ENCODE data around the gene AKT1S1. TPM values are rescaled to one million over a fixed set of nuclear protein-coding genes. Genes with fewer than 3 reads are reported as not detected.

Gene AKT1S1
- total and polyA plus RNA-seq, 2 donors (not counting 1 experiment from before 2014, with no cell fraction given), result 16.6 to 23.0 TPM

- WGBS (ENCODE audit: insufficient coverage), result 80% methylated on average over 1 of the region's 3 CpGs
Observed at GRCh38 chr19:49848938-49849337, 28.2 kb downstream of the AKT1S1 start.

More at GRCh38 chr19:49848938-49849337, 28.2 kb downstream of the AKT1S1 start:
- CTCF ChIA-PET, result interaction anchor here (0.8 to 1.3 kb wide), 2 partner anchors 89 to 170 kb away, joined by 3 read pairs; no protein-coding TSS in a partner anchor
- DNase-seq (no peak), ATAC-seq (ENCODE audit: low read depth) (no peak)
- TF ChIP-seq EZH2 (IDR thresholded peaks at IDR 0.05; ENCODE audit: borderline replicate concordance, insufficient read depth, low read depth, low read length, poor library complexity, severe bottlenecking) (no peak), CTCF (IDR thresholded peaks at IDR 0.05) (no peak)
- peak overlapping the region; percentile 67 for H3K27ac Mint-ChIP-seq
- H3K27me3 ChIP-seq (replicated peaks in 1 of 4; ENCODE audit: control extremely low read depth in 1 of 4, control insufficient read depth in 3 of 4, insufficient read depth in 4 of 4, low read length in 3 of 4), result no peaks in the 10 kb centered on the region
- no peak overlapping the region for H3K9ac ChIP-seq (ENCODE audit: low read length)
- intact Hi-C loops (cut with micrococcal nuclease), result no loop called here
- no peak overlapping the region for H3K4me2 ChIP-seq (replicated peaks; ENCODE audit: low read depth, low read length, poor library complexity, severe bottlenecking)
- H3K4me3 Mint-ChIP-seq, result peak overlapping the region; percentile 79
- POLR2A ChIA-PET, result interaction anchor here (1.3 to 4.8 kb wide), 2 partner anchors 28 to 36 kb away, joined by 6 to 23 read pairs; partner anchors contain the start of genes AKT1S1, FUZ and TBC1D17
- peaks cover 0 to 6% (median 0%) of the 10 kb centered on the region in 3 donors for H3K9me3 ChIP-seq (ENCODE audit: control extremely low read depth in 1 of 3, control insufficient read depth in 2 of 3, insufficient read depth in 1 of 3, low read length in 2 of 3)
- no peaks in the 10 kb centered on the region for H3K9me3 Mint-ChIP-seq (ENCODE audit: insufficient read depth)
- H3K4me3 ChIP-seq (ENCODE audit: control extremely low read depth in 1 of 5, extremely low read depth in 1 of 5, insufficient read depth in 1 of 5, low read depth in 2 of 5, low read length in 4 of 5), result no peak overlapping the region
- peaks cover 33% of the 10 kb centered on the region for H3K79me2 ChIP-seq (ENCODE audit: control insufficient read depth, insufficient read depth, low read length)
- H3K27ac ChIP-seq (ENCODE audit: low read length in 2 of 2), result no peak overlapping the region
- no peaks in the 10 kb centered on the region for H3K36me3 ChIP-seq (replicated peaks in 1 of 2; ENCODE audit: control extremely low read depth in 1 of 2, control insufficient read depth in 1 of 2, extremely low read depth in 1 of 2, insufficient read depth in 2 of 2, low read length in 1 of 2)
- peaks cover 47 to 64% of the 10 kb centered on the region in 2 donors for H3K4me1 ChIP-seq (ENCODE audit: control insufficient read depth in 2 of 2, insufficient read depth in 2 of 2, low read length in 2 of 2)
- H3K4me1 Mint-ChIP-seq, result peaks cover 63% of the 10 kb centered on the region
- H4K20me1 ChIP-seq (ENCODE audit: control insufficient read depth, insufficient read depth, low read length, poor library complexity, severe bottlenecking), result peaks cover 23% of the 10 kb centered on the region
- H2AFZ ChIP-seq (ENCODE audit: insufficient read depth, low read depth, low read length, poor library complexity, severe bottlenecking), result no peak overlapping the region
- no peaks in the 10 kb centered on the region for H3K27me3 Mint-ChIP-seq
